Transverse colon (tissue), 4 donors: ENCODE results near the gene GCNT2. TPM values are rescaled to one million over a fixed set of nuclear protein-coding genes. Genes with fewer than 3 reads are reported as not detected.
A peak's percentile ranks its signal among the peaks of the same experiment; 100 is the strongest.

ENCODE experiments used
- DNase-seq: peaks from one replicate; pipeline ENCODE4 v3.0.0-alpha.2; 2019
- H3K27ac ChIP-seq, 4 donors: fragments of 200-600 bp; sonication (generic); 2 replicates each; pipeline ENCODE4 v1.5.1; 2016 to 2018; ENCODE audit warnings: inconsistent platforms in 4 of 4
- H3K27me3 ChIP-seq: fragments of 200-600 bp; sonication (generic); 2 replicates; pipeline ENCODE4 v1.5.1; 2017; ENCODE audit warnings: inconsistent platforms
- H3K36me3 ChIP-seq, 4 donors: fragments of 200-600 bp; sonication (generic); 2 replicates each; pipeline ENCODE4 v1.5.1; 2017 to 2019; ENCODE audit warnings: inconsistent platforms in 4 of 4
- H3K4me1 ChIP-seq, 4 donors: fragments of 200-600 bp; sonication (generic); 2 replicates each; pipeline ENCODE4 v1.5.1; 2017 to 2020; ENCODE audit warnings: inconsistent platforms in 4 of 4
- H3K4me3 ChIP-seq, 4 donors: fragments of 200-600 bp; sonication (generic); 1 replicate in 1 of 4; 2 replicates in 3 of 4; pipeline versions ENCODE4 v1.5.1 to v1.6.1; 2017 to 2019; ENCODE audit warnings: inconsistent platforms in 4 of 4
- H3K9me3 ChIP-seq, 2 donors: fragments of 200-600 bp; sonication (generic); 2 replicates each; pipeline ENCODE4 v1.5.1; 2017 to 2019; ENCODE audit warnings: inconsistent platforms in 2 of 2
- EP300 ChIP-seq: sonication (generic); formaldehyde crosslinking; IDR thresholded peaks from one replicate; pipeline ENCODE4 v1.6.1; 2017; ENCODE audit warnings: antibody characterized with exemption, low read depth
- POLR2A ChIP-seq: fragments of 450-650 bp; IDR thresholded peaks from one replicate; pipeline ENCODE4 v1.6.1; 2016; ENCODE audit warnings: antibody characterized with exemption, mild to moderate bottlenecking, moderate library complexity
- POLR2AphosphoS5 ChIP-seq, 3 donors: sonication (generic); formaldehyde crosslinking; IDR thresholded peaks; one replicate each; pipeline ENCODE4 v1.6.1; 2016; ENCODE audit warnings: antibody characterized with exemption in 3 of 3
- WGBS, 2 donors: methylation state at CpG; one replicate each; pipeline ENCODE4 v1.1.5; 2018; ENCODE audit warnings: low coverage in 1 of 2; 5-methylcytosine and 5-hydroxymethylcytosine counted together
- in situ Hi-C, 4 donors: fragments of 200-750 bp; cut with MboI; loops; one replicate each; pipeline versions ENCODE4 v1.15.0 to v1.15.1; 2017; ENCODE audit warnings: low sequenced_read_pairs in 3 of 4, low pct_ligation_motif_present in 1 of 4, low pct_unique_long_range_greater_than_20kb in 1 of 4
- intact Hi-C: fragments of 100-400 bp; cut with DNase I; formaldehyde crosslinking; loops from one replicate; pipeline ENCODE4 v1.15.1; 2023; ENCODE audit warnings: low total_unique reads
- total RNA-seq, 4 donors: library from RNA; depleted of rRNA; stranded (reverse); fragments of >200 nt; gene quantifications; one replicate each; pipeline ENCODE4 v1.1.0, GENCODE V29; 2016
- TF ChIP-seq, protein P1 (sequence below), 5 experiments: fragments of 200-600 bp in 3 of 5; fragments of 450-650 bp in 2 of 5; sonication (generic) in 3 of 5; IDR thresholded peaks; 1 replicate in 2 of 5; 2 replicates in 3 of 5; pipeline ENCODE4 v1.5.1; 2016 to 2017; ENCODE audit warnings: antibody characterized with exemption in 5 of 5, inconsistent platforms in 3 of 5, mild to moderate bottlenecking in 2 of 5, moderate library complexity in 1 of 5

Gene GCNT2
- total RNA-seq, 4 donors from 2014 or later: 18.7 to 53.4 (median 31.3) TPM

GRCh38 chr6:10555625-10556309 is 34.6 kb downstream of the GCNT2 start:
- Histone ChIP-seq H3K4me1 (peaks cover 16 to 74% (median 37%) of the 10 kb centered on the region in 4 donors), H3K36me3 (no peaks in the 10 kb centered on the region), H3K27ac (peak overlapping the region; percentile 76 to 83 (median 77)), H3K27me3 (no peaks in the 10 kb centered on the region), H3K9me3 (no peaks in the 10 kb centered on the region), H3K4me3 (peak overlapping the region; percentile 15 to 47 (median 22))
- intact Hi-C loops: no loop called here
- in situ Hi-C loops: no loop called here
- DNase-seq: peak; percentile 59
- TF ChIP-seq EP300 (no peak), POLR2AphosphoS5 (IDR thresholded peaks at IDR 0.05) (no peak), POLR2A (peak; percentile 13)
- WGBS, 2 donors: 10 to 15% methylated on average over 12 to 22 of the region's 22 CpGs

DNA sequence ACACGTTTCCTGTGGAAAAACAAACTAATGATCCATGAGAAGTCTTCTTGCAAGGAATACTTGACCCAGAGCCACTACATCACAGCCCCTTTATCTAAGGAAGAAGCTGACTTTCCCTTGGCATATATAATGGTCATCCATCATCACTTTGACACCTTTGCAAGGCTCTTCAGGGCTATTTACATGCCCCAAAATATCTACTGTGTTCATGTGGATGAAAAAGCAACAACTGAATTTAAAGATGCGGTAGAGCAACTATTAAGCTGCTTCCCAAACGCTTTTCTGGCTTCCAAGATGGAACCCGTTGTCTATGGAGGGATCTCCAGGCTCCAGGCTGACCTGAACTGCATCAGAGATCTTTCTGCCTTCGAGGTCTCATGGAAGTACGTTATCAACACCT is 35.4 kb downstream of the GCNT2 start:
- no peaks in the 10 kb centered on the region for H3K9me3 ChIP-seq
- intact Hi-C loops: no loop called here
- WGBS, 2 donors: 33 to 54% methylated on average over 1 to 6 of the region's 6 CpGs
- peaks cover 16 to 74% (median 38%) of the 10 kb centered on the region in 4 donors for H3K4me1 ChIP-seq
- peak overlapping the region; percentile 76 to 83 (median 77) for H3K27ac ChIP-seq
- no peaks in the 10 kb centered on the region for H3K27me3 ChIP-seq
- in situ Hi-C loops: no loop called here
- H3K36me3 ChIP-seq: no peaks in the 10 kb centered on the region
- TF ChIP-seq EP300 (no peak), POLR2A (no peak), POLR2AphosphoS5 (IDR thresholded peaks at IDR 0.05) (no peak)
- TF ChIP-seq, protein P1, sequence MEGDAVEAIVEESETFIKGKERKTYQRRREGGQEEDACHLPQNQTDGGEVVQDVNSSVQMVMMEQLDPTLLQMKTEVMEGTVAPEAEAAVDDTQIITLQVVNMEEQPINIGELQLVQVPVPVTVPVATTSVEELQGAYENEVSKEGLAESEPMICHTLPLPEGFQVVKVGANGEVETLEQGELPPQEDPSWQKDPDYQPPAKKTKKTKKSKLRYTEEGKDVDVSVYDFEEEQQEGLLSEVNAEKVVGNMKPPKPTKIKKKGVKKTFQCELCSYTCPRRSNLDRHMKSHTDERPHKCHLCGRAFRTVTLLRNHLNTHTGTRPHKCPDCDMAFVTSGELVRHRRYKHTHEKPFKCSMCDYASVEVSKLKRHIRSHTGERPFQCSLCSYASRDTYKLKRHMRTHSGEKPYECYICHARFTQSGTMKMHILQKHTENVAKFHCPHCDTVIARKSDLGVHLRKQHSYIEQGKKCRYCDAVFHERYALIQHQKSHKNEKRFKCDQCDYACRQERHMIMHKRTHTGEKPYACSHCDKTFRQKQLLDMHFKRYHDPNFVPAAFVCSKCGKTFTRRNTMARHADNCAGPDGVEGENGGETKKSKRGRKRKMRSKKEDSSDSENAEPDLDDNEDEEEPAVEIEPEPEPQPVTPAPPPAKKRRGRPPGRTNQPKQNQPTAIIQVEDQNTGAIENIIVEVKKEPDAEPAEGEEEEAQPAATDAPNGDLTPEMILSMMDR (IDR thresholded peaks at IDR 0.05): no peak
- no peak for DNase-seq
- peak overlapping the region in 3 of 4 donors; percentile 17 to 47 (median 28) for H3K4me3 ChIP-seq

GRCh38 chr6:10556992-10557391 is 35.8 kb downstream of the GCNT2 start:
- H3K4me3 ChIP-seq: peak overlapping the region in 2 of 4 donors; percentile 28 to 47
- in situ Hi-C loops: no loop called here
- intact Hi-C loops: no loop called here
- 41 to 55% methylated on average over 5 to 6 of the region's 6 CpGs for WGBS, 2 donors
- no peak for DNase-seq
- H3K36me3 ChIP-seq: no peaks in the 10 kb centered on the region
- no peak for TF ChIP-seq POLR2AphosphoS5 (IDR thresholded peaks at IDR 0.05)
- TF ChIP-seq, protein P1 (IDR thresholded peaks at IDR 0.05): no peak
- no peak for TF ChIP-seq EP300
- peak overlapping the region; percentile 76 to 83 (median 77) for H3K27ac ChIP-seq
- H3K27me3 ChIP-seq: no peaks in the 10 kb centered on the region
- H3K9me3 ChIP-seq: no peaks in the 10 kb centered on the region
- H3K4me1 ChIP-seq: peaks cover 16 to 72% (median 34%) of the 10 kb centered on the region in 4 donors

GRCh38 chr6:10557913-10558312 is 36.8 kb downstream of the GCNT2 start:
- in situ Hi-C loops: no loop called here
- no peak for DNase-seq
- intact Hi-C loops: no loop called here
- Histone ChIP-seq H3K9me3 (no peaks in the 10 kb centered on the region), H3K27ac (peak overlapping the region; percentile 76 to 83 (median 77)), H3K27me3 (no peaks in the 10 kb centered on the region), H3K4me3 (peak overlapping the region in 2 of 4 donors; percentile 28 to 47), H3K4me1 (peaks cover 15 to 68% (median 25%) of the 10 kb centered on the region in 4 donors), H3K36me3 (no peaks in the 10 kb centered on the region)
- TF ChIP-seq POLR2AphosphoS5 (IDR thresholded peaks at IDR 0.05): no peak
- TF ChIP-seq POLR2A: no peak
- TF ChIP-seq, protein P1 (IDR thresholded peaks at IDR 0.05): no peak
- TF ChIP-seq EP300: no peak
